ENCODE data around the gene ASB7. TPM values are rescaled to one million over a fixed set of nuclear protein-coding genes. Genes with fewer than 3 reads are reported as not detected.

ASB7 gene
- total RNA-seq, 6 donors from 2014 or later, result 11.7 to 19.8 (median 14.2) TPM

GRCh38 chr15:100570735-100571313, 31.6 kb upstream of the ASB7 start:
- WGBS, 2 donors, result 83 to 88% methylated on average over 4 of the region's 4 CpGs
- H3K36me3 ChIP-seq, result peaks cover 0 to 39% (median 10%) of the 10 kb centered on the region in 4 donors
- no peak overlapping the region for H3K4me3 ChIP-seq
- no peak for ATAC-seq (ENCODE audit: low FRiP score in 2 of 2)
- H3K27ac ChIP-seq, result no peak overlapping the region
- DNase-seq, result no peak
- H3K9me3 ChIP-seq, result no peaks in the 10 kb centered on the region
- no peak for TF ChIP-seq POLR2AphosphoS5 (IDR thresholded peaks at IDR 0.05)
- no peak for TF ChIP-seq EP300 (IDR thresholded peaks at IDR 0.05)
- TF ChIP-seq POLR2A (IDR thresholded peaks at IDR 0.05), result no peak
- TF ChIP-seq CTCF (IDR thresholded peaks at IDR 0.05), result no peak
- H3K27me3 ChIP-seq, result no peaks in the 10 kb centered on the region
- H3K4me1 ChIP-seq, result no peaks in the 10 kb centered on the region

DNA sequence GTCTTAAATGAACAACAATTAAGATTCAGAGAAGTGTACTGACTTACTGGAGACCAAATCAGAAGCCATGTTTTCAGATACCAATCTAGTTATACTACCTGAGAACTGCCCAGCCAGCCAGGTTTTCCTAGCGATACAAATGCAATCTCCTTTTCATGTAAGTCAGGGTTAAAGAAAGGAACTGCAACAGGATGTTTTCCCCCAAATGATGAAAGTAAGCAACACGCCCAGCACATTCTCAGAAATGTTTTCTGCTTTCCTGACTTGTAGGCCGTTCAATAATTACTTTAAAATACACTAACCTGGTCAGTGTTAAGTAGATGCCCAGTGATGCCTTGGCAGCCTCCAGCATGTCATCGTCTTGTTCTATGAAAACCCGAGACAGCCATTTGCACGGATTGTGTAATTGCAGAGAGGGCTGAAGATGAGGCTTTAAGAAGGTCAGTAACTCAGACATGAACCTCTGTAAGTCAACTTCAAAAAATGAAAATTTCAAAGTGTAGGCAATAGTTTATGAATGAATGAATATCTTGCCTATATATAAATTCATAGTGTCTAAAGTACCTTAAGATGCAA, 30.7 kb upstream of the ASB7 start:
- H3K9me3 ChIP-seq, result no peaks in the 10 kb centered on the region
- TF ChIP-seq POLR2A (IDR thresholded peaks at IDR 0.05), result no peak
- TF ChIP-seq EP300 (IDR thresholded peaks at IDR 0.05), result no peak
- TF ChIP-seq CTCF (IDR thresholded peaks at IDR 0.05), result no peak
- TF ChIP-seq POLR2AphosphoS5 (IDR thresholded peaks at IDR 0.05), result no peak
- DNase-seq (no peak), ATAC-seq (ENCODE audit: low FRiP score in 2 of 2) (no peak)
- H3K27ac ChIP-seq, result no peak overlapping the region
- no peaks in the 10 kb centered on the region for H3K27me3 ChIP-seq
- 79 to 88% methylated on average over 6 of the region's 6 CpGs for WGBS, 2 donors
- H3K36me3 ChIP-seq, result peaks cover 0 to 39% (median 10%) of the 10 kb centered on the region in 4 donors
- no peaks in the 10 kb centered on the region for H3K4me1 ChIP-seq
- no peak overlapping the region for H3K4me3 ChIP-seq

- no peaks in the 10 kb centered on the region for H3K9me3 ChIP-seq
- no peak overlapping the region for H3K4me3 ChIP-seq
- H3K4me1 ChIP-seq, result no peaks in the 10 kb centered on the region
- no peak for ATAC-seq (ENCODE audit: low FRiP score in 2 of 2)
- TF ChIP-seq CTCF (IDR thresholded peaks at IDR 0.05) (peak in 5 of 6 experiments; percentile 26 to 45 (median 35)), EP300 (IDR thresholded peaks at IDR 0.05) (no peak), POLR2A (IDR thresholded peaks at IDR 0.05) (no peak), POLR2AphosphoS5 (IDR thresholded peaks at IDR 0.05) (no peak)
- H3K27ac ChIP-seq, result no peak overlapping the region
- H3K27me3 ChIP-seq, result no peaks in the 10 kb centered on the region
- DNase-seq, result no peak
- 63 to 67% methylated on average over 4 of the region's 4 CpGs for WGBS, 2 donors
- H3K36me3 ChIP-seq, result peaks cover 0 to 39% (median 10%) of the 10 kb centered on the region in 4 donors
Observed at GRCh38 chr15:100572362-100572983, 29.9 kb upstream of the ASB7 start.

- peaks cover 0 to 35% (median 9%) of the 10 kb centered on the region in 4 donors for H3K36me3 ChIP-seq
- 89 to 93% methylated on average over 4 of the region's 4 CpGs for WGBS, 2 donors
- H3K4me3 ChIP-seq, result no peak overlapping the region
- no peak overlapping the region for H3K27ac ChIP-seq
- H3K9me3 ChIP-seq, result no peaks in the 10 kb centered on the region
- TF ChIP-seq EP300 (IDR thresholded peaks at IDR 0.05) (no peak), POLR2A (IDR thresholded peaks at IDR 0.05) (no peak), POLR2AphosphoS5 (IDR thresholded peaks at IDR 0.05) (no peak), CTCF (IDR thresholded peaks at IDR 0.05) (no peak)
- DNase-seq, result no peak
- H3K4me1 ChIP-seq, result no peaks in the 10 kb centered on the region
- ATAC-seq (ENCODE audit: low FRiP score in 2 of 2), result no peak
- H3K27me3 ChIP-seq, result no peaks in the 10 kb centered on the region
Observed at GRCh38 chr15:100573526-100573925, 28.9 kb upstream of the ASB7 start.
